ENCODE data around the gene WDR19. TPM values are rescaled to one million over a fixed set of nuclear protein-coding genes. Genes with fewer than 3 reads are reported as not detected.

Gene WDR19
- total and polyA plus RNA-seq, 2 of the 4 experiments (the other 2 are of a cell fraction): 16.0 to 22.6 TPM

DNA sequence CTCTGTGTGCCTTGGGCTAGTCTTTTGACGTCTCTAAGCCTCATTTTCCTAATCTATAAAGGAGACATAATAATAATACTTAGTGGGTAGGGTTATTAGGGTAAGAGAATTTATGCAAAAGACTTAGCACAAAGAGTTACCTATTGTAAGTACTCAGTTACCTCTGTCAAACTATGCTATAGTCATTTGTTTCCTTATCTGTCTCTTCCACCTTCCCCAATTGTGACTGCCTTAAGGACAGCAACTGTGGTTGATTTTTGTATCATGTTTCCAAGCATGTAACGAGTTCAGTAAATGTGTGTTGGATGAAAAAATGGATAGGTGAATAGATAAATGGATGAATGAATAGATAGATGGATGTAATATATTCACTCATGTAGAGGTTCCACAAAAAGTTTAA lies 48.1 kb downstream of the WDR19 start:
- no peak overlapping the region for H2AK9ac ChIP-seq (replicated peaks; ENCODE audit: low read depth, low read length, poor library complexity)
- no peak overlapping the region for H3K18ac ChIP-seq (ENCODE audit: low read depth, low read length)
- no peak overlapping the region for H2BK120ac ChIP-seq (ENCODE audit: low read depth, low read length)
- intact Hi-C loops (cut with micrococcal nuclease): no loop called here
- H3K9me1 ChIP-seq (ENCODE audit: insufficient read depth, low read length): no peaks in the 10 kb centered on the region; the same call in none of the 2 replicates
- no peak overlapping the region for H2BK20ac ChIP-seq (ENCODE audit: low read depth, low read length)
- TF ChIP-seq CEBPB (IDR thresholded peaks at IDR 0.05; ENCODE audit: low read depth, low read length) (no peak), RFX5 (IDR thresholded peaks at IDR 0.05; ENCODE audit: low read depth, low read length) (no peak)
- TF ChIP-seq, protein P1, sequence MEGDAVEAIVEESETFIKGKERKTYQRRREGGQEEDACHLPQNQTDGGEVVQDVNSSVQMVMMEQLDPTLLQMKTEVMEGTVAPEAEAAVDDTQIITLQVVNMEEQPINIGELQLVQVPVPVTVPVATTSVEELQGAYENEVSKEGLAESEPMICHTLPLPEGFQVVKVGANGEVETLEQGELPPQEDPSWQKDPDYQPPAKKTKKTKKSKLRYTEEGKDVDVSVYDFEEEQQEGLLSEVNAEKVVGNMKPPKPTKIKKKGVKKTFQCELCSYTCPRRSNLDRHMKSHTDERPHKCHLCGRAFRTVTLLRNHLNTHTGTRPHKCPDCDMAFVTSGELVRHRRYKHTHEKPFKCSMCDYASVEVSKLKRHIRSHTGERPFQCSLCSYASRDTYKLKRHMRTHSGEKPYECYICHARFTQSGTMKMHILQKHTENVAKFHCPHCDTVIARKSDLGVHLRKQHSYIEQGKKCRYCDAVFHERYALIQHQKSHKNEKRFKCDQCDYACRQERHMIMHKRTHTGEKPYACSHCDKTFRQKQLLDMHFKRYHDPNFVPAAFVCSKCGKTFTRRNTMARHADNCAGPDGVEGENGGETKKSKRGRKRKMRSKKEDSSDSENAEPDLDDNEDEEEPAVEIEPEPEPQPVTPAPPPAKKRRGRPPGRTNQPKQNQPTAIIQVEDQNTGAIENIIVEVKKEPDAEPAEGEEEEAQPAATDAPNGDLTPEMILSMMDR (conservative IDR thresholded peaks at IDR 0.05; ENCODE audit: low read depth, low read length): no peak
- no peaks in the 10 kb centered on the region for H3K27me3 ChIP-seq (ENCODE audit: control insufficient read depth, insufficient read depth, low read length)
- H3K23ac ChIP-seq (ENCODE audit: low read depth, low read length): no peak overlapping the region
- no peaks in the 10 kb centered on the region for H3K9me3 ChIP-seq (ENCODE audit: control insufficient read depth, insufficient read depth, low read length)
- POLR2A ChIA-PET (ENCODE audit: unreplicated experiment): no interaction called here
- H2BK15ac ChIP-seq (ENCODE audit: low read depth, low read length): no peak overlapping the region
- H3K4me1 ChIP-seq (ENCODE audit: control insufficient read depth, insufficient read depth, low read length): no peaks in the 10 kb centered on the region
- dilution Hi-C loops (cut with HindIII; ENCODE audit: low sequenced_read_pairs, unreplicated experiment): no loop called here
- H4K8ac ChIP-seq (ENCODE audit: low read depth in 2 of 2, low read length in 2 of 2): no peak overlapping the region
- H2BK5ac ChIP-seq (ENCODE audit: low read depth, low read length, poor library complexity, severe bottlenecking): no peak overlapping the region
- H3K36me3 ChIP-seq (ENCODE audit: control insufficient read depth, insufficient read depth, low read length): 0 out of 2 replicates have a peak, but pooled peaks cover 1% of the 10 kb centered on the region
- no peak overlapping the region for H3K14ac ChIP-seq (replicated peaks; ENCODE audit: low read depth, low read length)
- DNase-seq (no peak), ATAC-seq (ENCODE audit: low read depth) (no peak)
- H3K79me1 ChIP-seq (ENCODE audit: low read depth in 1 of 2, low read length in 2 of 2): no peaks in the 10 kb centered on the region
- no peak overlapping the region for H3K27ac ChIP-seq (ENCODE audit: insufficient read depth, low read length)
- no peak overlapping the region for H2AFZ ChIP-seq (replicated peaks; ENCODE audit: low read length, poor library complexity)
- H3K9ac ChIP-seq (ENCODE audit: low read depth, low read length): no peak overlapping the region
- no peak overlapping the region for H3K4ac ChIP-seq (ENCODE audit: low read depth, low read length)
- no peak overlapping the region for H2AK5ac ChIP-seq (ENCODE audit: low read depth, low read length)
- no peak overlapping the region for H3K4me2 ChIP-seq (ENCODE audit: low read depth, low read length)
- CTCF ChIA-PET: no interaction called here
- in situ Hi-C loops (cut with MboI; ENCODE audit: low sequenced_read_pairs): no loop called here
- no TSS peak for BruUV-seq (replicated peaks)
- H4K91ac ChIP-seq (ENCODE audit: insufficient read depth, low read depth, low read length): no peak overlapping the region
- H3K4me3 ChIP-seq (ENCODE audit: insufficient read depth, low read depth, low read length): no peak overlapping the region
- no peak overlapping the region for H4K5ac ChIP-seq (ENCODE audit: low read depth, low read length)
- 100% methylated on average over 1 of the region's 2 CpGs; no CpG with 5 or more reads in 1 of the 2 experiments for WGBS, 2 experiments (ENCODE audit: extremely low coverage in 2 of 2, insufficient read length in 1 of 2)
- H4K20me1 ChIP-seq (ENCODE audit: insufficient read depth, low read length): no peaks in the 10 kb centered on the region
- no peak overlapping the region for H3K56ac ChIP-seq (ENCODE audit: extremely low read depth, insufficient read depth, low read length)

Data from IMR-90 (cell line).